Measurements from ENCODE around the gene CYP2A7. TPM values are rescaled to one million over a fixed set of nuclear protein-coding genes. Genes with fewer than 3 reads are reported as not detected.
"Not testable (repeated sequence)": the region's sequence is repeated elsewhere in the genome, so short reads cannot be mapped to it uniquely, and the experiment has no call there.

Gene CYP2A7
- total RNA-seq, 3 donors from 2014 or later (not counting 1 experiment from before 2014, with no cell fraction given), result not detected

DNA sequence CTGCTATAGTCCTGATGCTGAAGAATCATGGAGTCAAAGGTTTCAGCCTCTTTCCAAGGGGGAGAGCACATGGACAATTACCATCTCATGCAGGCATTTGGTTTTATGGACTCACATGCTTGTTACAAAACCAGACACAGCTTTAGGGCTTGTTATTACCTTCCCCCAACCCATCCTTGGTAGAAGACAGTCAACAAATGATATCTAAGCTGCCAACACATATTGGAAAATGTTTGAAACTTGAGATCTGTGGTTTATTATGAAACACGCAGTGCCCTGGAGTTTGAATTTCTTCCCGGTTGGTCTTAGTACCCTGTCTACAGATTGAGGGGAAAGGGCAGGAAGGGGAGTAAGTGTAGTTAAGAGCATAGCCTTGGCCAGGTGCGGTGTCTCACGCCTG lies 19.2 kb downstream of the CYP2A7 start:
- WGBS (ENCODE audit: insufficient coverage), result over 99% methylated on average over 4 of the region's 4 CpGs
- no peak for DNase-seq

DNA sequence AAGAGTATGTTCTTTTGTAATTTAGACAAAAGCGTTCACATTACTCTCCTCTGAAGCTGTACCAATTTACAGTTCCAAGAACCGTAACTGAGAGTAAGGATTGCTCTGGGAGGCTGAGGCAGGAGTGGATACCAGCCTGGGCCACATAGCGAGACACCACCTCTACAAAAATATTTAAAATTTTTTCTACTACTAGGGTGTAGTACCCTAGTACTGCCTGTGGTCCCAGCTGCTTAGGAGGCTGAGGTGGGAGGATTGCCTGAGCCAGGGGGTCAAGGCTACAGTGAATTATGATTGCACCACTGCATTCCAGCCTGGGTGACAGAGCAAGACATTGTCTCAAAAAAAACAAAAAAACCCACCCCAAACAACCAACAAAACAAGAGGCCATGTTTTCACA lies 19.7 kb downstream of the CYP2A7 start:
- ATAC-seq, result no peak
- no peaks in the 10 kb centered on the region for H3K36me3 Mint-ChIP-seq

More for the DNA sequence above, 19.2 kb downstream of the CYP2A7 start:
- Mint-ChIP-seq H3K27ac (no peak overlapping the region), H3K9me3 (no peaks in the 10 kb centered on the region), H3K4me1 (no peaks in the 10 kb centered on the region), H3K27me3 (ENCODE audit: low read depth in 2 of 2) (peaks cover 5 to 14% of the 10 kb centered on the region in 2 donors), H3K36me3 (no peaks in the 10 kb centered on the region), H3K4me3 (no peak overlapping the region)
- no peak for ATAC-seq
- no peaks in the 10 kb centered on the region for H3K9me3 ChIP-seq (ENCODE audit: control insufficient read depth, insufficient read depth, low read length)
- no peak overlapping the region for H3K4me3 ChIP-seq (ENCODE audit: low read length)
- H3K27ac ChIP-seq (ENCODE audit: low read length), result no peak overlapping the region
- intact Hi-C loops (cut with micrococcal nuclease), result no loop called here
- no peaks in the 10 kb centered on the region for H3K36me3 ChIP-seq (ENCODE audit: control insufficient read depth, insufficient read depth, low read length)
- H3K27me3 ChIP-seq (ENCODE audit: control insufficient read depth, insufficient read depth, low read length), result no peaks in the 10 kb centered on the region
- TF ChIP-seq, protein P1, sequence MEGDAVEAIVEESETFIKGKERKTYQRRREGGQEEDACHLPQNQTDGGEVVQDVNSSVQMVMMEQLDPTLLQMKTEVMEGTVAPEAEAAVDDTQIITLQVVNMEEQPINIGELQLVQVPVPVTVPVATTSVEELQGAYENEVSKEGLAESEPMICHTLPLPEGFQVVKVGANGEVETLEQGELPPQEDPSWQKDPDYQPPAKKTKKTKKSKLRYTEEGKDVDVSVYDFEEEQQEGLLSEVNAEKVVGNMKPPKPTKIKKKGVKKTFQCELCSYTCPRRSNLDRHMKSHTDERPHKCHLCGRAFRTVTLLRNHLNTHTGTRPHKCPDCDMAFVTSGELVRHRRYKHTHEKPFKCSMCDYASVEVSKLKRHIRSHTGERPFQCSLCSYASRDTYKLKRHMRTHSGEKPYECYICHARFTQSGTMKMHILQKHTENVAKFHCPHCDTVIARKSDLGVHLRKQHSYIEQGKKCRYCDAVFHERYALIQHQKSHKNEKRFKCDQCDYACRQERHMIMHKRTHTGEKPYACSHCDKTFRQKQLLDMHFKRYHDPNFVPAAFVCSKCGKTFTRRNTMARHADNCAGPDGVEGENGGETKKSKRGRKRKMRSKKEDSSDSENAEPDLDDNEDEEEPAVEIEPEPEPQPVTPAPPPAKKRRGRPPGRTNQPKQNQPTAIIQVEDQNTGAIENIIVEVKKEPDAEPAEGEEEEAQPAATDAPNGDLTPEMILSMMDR (IDR thresholded peaks at IDR 0.05), result no peak
- H3K4me1 ChIP-seq (ENCODE audit: control insufficient read depth, insufficient read depth, low read length), result no peaks in the 10 kb centered on the region

DNA sequence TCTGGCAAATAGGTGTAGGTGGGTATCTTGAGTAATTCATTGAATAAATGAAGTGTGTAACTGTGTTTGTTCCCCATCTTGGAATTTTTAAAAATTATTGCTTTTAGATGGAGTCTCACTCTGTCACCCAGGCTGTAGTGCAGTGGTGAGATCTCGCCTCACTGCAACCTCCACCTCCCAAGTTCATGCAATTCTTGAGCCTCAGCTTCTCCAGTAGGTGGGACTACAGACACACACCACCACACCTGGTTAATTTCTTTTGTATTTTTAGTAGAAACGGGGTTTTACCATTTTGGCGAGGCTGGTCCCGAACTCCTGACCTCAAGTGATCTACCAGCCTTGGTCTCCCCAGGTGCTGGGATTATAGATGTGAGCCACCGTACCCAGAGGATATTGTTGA lies 23.9 kb downstream of the CYP2A7 start:
- no peak for ATAC-seq

More for the DNA sequence above, 19.7 kb downstream of the CYP2A7 start:
- Mint-ChIP-seq H3K4me1 (no peaks in the 10 kb centered on the region), H3K4me3 (no peak overlapping the region), H3K9me3 (no peaks in the 10 kb centered on the region), H3K27ac (no peak overlapping the region), H3K27me3 (ENCODE audit: low read depth in 2 of 2) (peaks cover 4 to 9% of the 10 kb centered on the region in 2 donors)
- WGBS (ENCODE audit: insufficient coverage), result 83% methylated on average over 2 of the region's 3 CpGs
- no peak overlapping the region for H3K4me3 ChIP-seq (ENCODE audit: low read length)
- no peak overlapping the region for H3K27ac ChIP-seq (ENCODE audit: low read length)
- no peaks in the 10 kb centered on the region for H3K4me1 ChIP-seq (ENCODE audit: control insufficient read depth, insufficient read depth, low read length)
- no peaks in the 10 kb centered on the region for H3K9me3 ChIP-seq (ENCODE audit: control insufficient read depth, insufficient read depth, low read length)
- DNase-seq, result no peak
- H3K27me3 ChIP-seq (ENCODE audit: control insufficient read depth, insufficient read depth, low read length), result no peaks in the 10 kb centered on the region
- intact Hi-C loops (cut with micrococcal nuclease), result no loop called here
- TF ChIP-seq, protein P1 (IDR thresholded peaks at IDR 0.05), result no peak
- no peaks in the 10 kb centered on the region for H3K36me3 ChIP-seq (ENCODE audit: control insufficient read depth, insufficient read depth, low read length)

DNA sequence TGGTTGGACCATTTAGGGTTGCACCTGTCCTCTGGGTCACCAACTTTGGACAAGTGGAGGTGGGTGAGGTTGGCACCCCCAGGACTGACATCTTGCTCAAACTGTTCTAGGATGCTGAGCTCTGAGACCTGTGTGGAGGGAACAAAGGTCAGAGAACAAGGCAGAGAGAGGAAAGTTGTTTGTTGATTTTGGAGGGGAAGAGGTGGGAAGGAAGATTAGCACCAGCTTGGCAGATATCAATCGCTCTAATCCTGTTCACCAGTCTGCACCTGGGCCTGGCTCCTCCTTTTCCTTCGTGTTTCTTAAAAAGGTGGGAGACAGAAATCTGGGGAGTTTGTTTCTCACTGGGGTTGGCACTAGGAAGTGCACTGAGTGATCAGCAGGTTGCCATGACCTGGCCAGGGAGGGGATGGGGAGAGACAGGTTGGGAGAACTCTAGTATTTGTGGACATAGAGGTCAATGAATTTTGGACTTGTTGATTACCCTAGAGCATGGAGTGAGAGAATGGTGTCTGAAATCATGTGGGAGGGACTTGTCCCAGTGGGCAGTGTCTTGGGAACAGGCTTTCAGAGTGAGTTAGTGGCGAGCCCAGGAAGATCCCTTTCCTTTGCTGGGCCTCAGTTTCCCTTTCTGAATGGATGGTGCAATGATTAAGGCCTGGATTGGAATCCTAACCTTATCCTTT lies 29.4 kb downstream of the CYP2A7 start:
- Mint-ChIP-seq H3K4me1 (peaks cover 6 to 16% of the 10 kb centered on the region in 2 donors), H3K27me3 (ENCODE audit: low read depth in 2 of 2) (peaks cover 12 to 17% of the 10 kb centered on the region in 2 donors)
- H3K4me3 Mint-ChIP-seq; intact Hi-C loops (cut with micrococcal nuclease); H3K27me3 ChIP-seq (ENCODE audit: control insufficient read depth, insufficient read depth, low read length); H3K9me3 ChIP-seq (ENCODE audit: control insufficient read depth, insufficient read depth, low read length); H3K36me3 Mint-ChIP-seq; H3K36me3 ChIP-seq (ENCODE audit: control insufficient read depth, insufficient read depth, low read length); H3K27ac Mint-ChIP-seq; H3K4me1 ChIP-seq (ENCODE audit: control insufficient read depth, insufficient read depth, low read length); DNase-seq; H3K4me3 ChIP-seq (ENCODE audit: low read length); H3K27ac ChIP-seq (ENCODE audit: low read length); H3K9me3 Mint-ChIP-seq: not testable (repeated sequence)
- 79% methylated on average over 2 of the region's 3 CpGs for WGBS (ENCODE audit: insufficient coverage)
- ATAC-seq, result peak in 1 of 3 donors; percentile 11

More for the DNA sequence above, 23.9 kb downstream of the CYP2A7 start:
- Mint-ChIP-seq H3K27me3 (ENCODE audit: low read depth in 2 of 2) (no peaks in the 10 kb centered on the region), H3K27ac (no peak overlapping the region), H3K4me3 (no peak overlapping the region), H3K9me3 (no peaks in the 10 kb centered on the region), H3K4me1 (no peaks in the 10 kb centered on the region), H3K36me3 (no peaks in the 10 kb centered on the region)
- H3K9me3 ChIP-seq (ENCODE audit: control insufficient read depth, insufficient read depth, low read length), result no peaks in the 10 kb centered on the region
- 92% methylated on average over 4 of the region's 5 CpGs for WGBS (ENCODE audit: insufficient coverage)
- DNase-seq, result no peak
- TF ChIP-seq, protein P1 (IDR thresholded peaks at IDR 0.05), result no peak
- no peak overlapping the region for H3K27ac ChIP-seq (ENCODE audit: low read length)
- intact Hi-C loops (cut with micrococcal nuclease), result no loop called here
- no peak overlapping the region for H3K4me3 ChIP-seq (ENCODE audit: low read length)
- no peaks in the 10 kb centered on the region for H3K27me3 ChIP-seq (ENCODE audit: control insufficient read depth, insufficient read depth, low read length)
- H3K4me1 ChIP-seq (ENCODE audit: control insufficient read depth, insufficient read depth, low read length), result no peaks in the 10 kb centered on the region
- no peaks in the 10 kb centered on the region for H3K36me3 ChIP-seq (ENCODE audit: control insufficient read depth, insufficient read depth, low read length)

DNA sequence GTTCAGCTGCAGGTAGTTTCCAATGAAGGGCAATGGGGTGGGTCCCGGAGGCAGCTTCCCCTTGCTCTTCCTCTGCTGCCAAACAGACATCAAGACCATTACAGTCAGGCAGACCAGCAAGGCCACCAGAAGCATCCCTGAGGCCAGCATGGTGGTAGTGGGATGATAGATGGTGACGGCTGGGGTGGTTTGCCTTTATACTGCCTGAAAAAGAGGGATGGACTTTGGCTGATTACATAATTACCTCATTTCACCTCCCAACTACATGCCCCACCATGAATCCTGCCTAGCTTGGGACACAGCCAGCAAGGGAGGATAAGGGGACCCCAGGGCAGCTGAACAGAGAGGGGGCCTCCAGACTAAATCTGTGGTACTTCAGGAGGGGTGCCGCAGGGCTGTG lies 31.8 kb downstream of the CYP2A7 start, which contains the start of gene CYP2A6:
CYP2A6 (minus strand) TSS at position 171 of the 400 bp plus-strand sequence; CDS start at position 150, 21 bp downstream.
- DNase-seq; H3K36me3 ChIP-seq (ENCODE audit: control insufficient read depth, insufficient read depth, low read length); H3K27ac ChIP-seq (ENCODE audit: low read length); H3K4me3 ChIP-seq (ENCODE audit: low read length); H3K27me3 ChIP-seq (ENCODE audit: control insufficient read depth, insufficient read depth, low read length); ATAC-seq; H3K36me3 Mint-ChIP-seq; intact Hi-C loops (cut with micrococcal nuclease); H3K9me3 ChIP-seq (ENCODE audit: control insufficient read depth, insufficient read depth, low read length); H3K9me3 Mint-ChIP-seq: not testable (repeated sequence)
- H3K27me3 Mint-ChIP-seq (ENCODE audit: low read depth in 2 of 2), result peaks cover 23 to 24% of the 10 kb centered on the region in 2 donors
- 93% methylated on average over 2 of the region's 3 CpGs for WGBS (ENCODE audit: insufficient coverage)
- peaks cover 10% of the 10 kb centered on the region for H3K4me1 ChIP-seq (ENCODE audit: control insufficient read depth, insufficient read depth, low read length)
- H3K27ac Mint-ChIP-seq, result peak within 1 kb of the TSS; percentile 81 to 86
- H3K4me1 Mint-ChIP-seq, result peaks cover 12 to 26% of the 10 kb centered on the region in 2 donors
- H3K4me3 Mint-ChIP-seq, result peak within 1 kb of the TSS; percentile 79

DNA sequence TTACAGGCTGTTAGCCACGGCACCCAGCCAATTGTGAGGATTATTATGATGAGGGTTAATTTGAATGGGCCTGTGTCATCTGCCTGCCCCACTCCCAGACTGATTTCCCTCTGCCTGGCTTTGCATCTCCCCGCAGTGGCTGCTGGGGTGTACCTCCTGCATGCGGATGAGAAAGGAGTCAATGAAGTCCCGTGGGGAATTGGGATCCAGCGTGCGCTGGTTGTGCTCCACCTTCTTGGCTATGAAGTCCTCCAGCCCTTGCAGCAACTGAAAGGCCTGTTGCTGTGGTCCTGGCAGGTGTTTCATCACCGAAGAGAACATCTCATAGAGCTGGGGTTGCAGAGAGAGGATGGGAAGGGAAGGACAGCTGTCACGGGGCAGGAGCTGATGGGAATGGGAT lies 35.3 kb downstream of the CYP2A7 start:
- intact Hi-C loops (cut with micrococcal nuclease); DNase-seq; H3K4me3 Mint-ChIP-seq; H3K9me3 Mint-ChIP-seq; H3K9me3 ChIP-seq (ENCODE audit: control insufficient read depth, insufficient read depth, low read length); H3K4me3 ChIP-seq (ENCODE audit: low read length); H3K27ac ChIP-seq (ENCODE audit: low read length); H3K27me3 ChIP-seq (ENCODE audit: control insufficient read depth, insufficient read depth, low read length); ATAC-seq; H3K36me3 ChIP-seq (ENCODE audit: control insufficient read depth, insufficient read depth, low read length); H3K36me3 Mint-ChIP-seq: not testable (repeated sequence)
- Mint-ChIP-seq H3K27me3 (ENCODE audit: low read depth in 2 of 2) (peaks cover 23 to 24% of the 10 kb centered on the region in 2 donors), H3K4me1 (peaks cover 35 to 48% of the 10 kb centered on the region in 2 donors), H3K27ac (peak overlapping the region in 1 of 2 donors; percentile 86)
- WGBS (ENCODE audit: insufficient coverage), result 91% methylated on average over 8 of the region's 8 CpGs
- H3K4me1 ChIP-seq (ENCODE audit: control insufficient read depth, insufficient read depth, low read length), result peaks cover 30% of the 10 kb centered on the region

Measured in natural killer cell (primary cell).